Activated CD4-positive, alpha-beta T cell treated with anti-CD3 and anti-CD28 coated beads, Interleukin-2, amount 50 U/mL, for 16 hours (primary cell): ENCODE measurements around the gene LOC101059915.
"Not testable (repeated sequence)": the region's sequence is repeated elsewhere in the genome, so short reads cannot be mapped to it uniquely, and the experiment has no call there.

Experiments
- DNase-seq: peaks from one replicate; pipeline ENCODE4 v3.0.0-alpha.2; 2020

Gene LOC101059915

DNA sequence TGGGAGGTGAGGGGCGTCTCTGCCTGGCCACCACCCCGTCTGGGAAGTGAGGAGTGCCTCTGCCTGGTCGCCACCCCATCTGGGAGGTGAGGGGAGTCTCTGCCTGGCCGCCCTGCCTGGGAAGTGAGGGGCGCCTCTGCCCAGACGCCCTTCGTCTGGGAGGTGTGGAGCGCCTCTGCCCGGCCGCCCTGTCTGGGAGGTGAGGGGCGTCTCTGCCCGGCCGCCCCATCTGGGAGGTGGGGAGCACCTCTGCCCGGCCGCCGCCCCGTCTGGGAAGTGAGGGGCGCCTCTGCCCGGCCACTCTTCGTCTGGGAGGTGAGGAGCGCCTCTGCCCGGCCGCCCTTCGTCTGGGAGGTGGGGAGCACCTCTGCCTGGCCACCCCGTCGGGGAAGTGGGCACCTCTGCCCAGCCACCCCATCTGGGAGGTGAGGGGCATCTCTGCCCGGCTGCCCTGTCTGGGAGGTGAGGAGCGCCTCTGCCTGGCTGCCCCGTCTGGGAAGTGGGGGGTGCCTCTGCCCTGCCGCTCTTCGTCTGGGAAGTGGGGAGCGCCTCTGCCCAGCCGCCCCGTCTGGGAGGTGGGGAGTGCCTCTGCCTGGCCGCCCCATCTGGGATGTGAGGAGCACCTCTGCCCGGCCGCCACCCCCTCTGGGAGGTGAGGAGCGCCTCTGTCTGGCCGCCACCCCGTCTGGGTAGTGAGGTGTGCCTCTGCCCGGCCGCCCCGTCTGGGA lies 8.9 kb downstream of the LOC101059915 start:
- not testable (repeated sequence) for DNase-seq

DNA sequence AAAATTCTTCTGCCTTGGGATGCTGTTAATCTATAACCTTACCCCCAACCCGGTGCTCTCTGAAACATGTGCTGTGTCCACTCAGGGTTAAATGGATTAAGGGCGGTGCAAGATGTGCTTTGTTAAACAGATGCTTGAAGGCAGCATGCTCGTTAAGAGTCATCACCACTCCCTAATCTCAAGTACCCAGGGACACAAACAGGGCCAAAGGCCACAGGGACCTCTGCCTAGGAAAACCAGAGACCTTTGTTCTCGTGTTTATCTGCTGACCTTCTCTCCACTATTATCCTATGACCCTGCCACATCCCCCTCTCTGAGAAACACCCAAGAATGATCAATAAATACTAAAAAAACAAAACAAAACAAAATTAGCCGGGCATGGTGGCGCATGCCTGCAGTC lies 9.8 kb downstream of the LOC101059915 start:
- not testable (repeated sequence) for DNase-seq

DNA sequence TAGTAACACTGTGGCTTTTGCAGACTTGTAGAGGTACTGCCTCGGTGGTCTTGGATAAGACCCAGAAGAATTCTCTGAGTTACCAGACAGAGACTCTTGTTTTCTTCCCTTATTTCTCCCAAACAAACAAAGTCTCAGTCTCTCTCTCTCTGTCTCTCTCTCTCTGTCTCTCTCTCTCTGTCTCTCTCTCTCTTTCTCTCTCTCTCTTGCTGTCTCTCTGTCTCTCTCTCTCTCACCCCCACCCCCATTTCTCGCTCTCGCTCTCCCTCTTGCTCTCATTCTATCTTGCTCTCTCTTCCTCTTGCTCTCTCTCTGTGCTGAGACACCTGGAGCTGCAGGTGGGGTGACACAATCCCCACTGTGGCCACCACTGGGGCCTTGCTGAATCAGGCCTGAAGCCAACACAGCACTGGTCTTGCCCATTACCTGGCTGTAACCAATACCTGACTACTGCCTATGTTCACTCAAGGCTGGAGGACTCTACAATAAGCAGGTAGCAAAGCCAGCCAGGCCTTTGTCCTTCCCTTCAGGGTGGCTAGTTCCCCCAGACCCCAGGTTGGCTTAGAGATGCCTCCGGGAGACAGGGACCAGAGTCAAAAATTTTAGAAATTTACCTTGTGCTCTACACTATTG lies 12.3 kb downstream of the LOC101059915 start:
- no peak for DNase-seq

DNA sequence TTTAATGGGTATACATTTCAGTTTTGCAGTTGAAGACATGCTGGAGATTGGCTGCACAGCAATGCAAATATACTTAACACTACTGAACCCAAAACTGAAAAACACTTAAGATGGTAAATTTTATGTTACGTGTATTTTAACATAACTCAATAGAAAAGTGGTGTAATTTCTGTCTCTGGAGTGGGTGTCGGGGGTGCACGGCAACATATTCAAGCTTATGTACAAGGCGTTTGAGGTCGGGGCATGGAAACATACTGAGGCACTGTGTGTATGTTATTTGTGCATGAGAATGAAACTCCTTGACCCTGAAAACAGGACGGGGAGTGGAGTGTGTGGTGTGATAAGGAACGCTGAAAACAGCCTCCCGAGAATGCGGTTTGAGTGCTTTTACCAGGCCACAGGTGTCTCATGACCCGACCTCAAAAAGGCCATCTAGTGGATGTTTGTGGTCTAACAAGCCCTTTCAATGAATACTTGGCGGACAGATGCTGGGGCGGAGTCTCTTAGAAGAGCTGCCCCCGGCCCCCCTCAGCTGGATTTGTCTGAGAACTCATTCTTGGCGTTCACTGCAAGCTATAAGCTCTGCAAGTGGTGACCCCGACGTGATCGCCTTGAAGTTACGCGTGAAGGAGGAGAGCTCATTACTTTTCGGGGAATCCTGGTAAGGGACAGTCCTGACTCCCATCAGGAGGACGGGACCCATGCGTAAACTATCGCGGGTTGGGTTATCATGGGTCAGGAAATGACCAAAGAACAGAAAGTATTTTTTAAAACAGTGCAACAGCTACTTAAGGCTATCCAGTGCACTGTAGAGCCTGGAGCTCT lies 29.5 kb downstream of the LOC101059915 start:
- DNase-seq, result not testable (repeated sequence)

DNA sequence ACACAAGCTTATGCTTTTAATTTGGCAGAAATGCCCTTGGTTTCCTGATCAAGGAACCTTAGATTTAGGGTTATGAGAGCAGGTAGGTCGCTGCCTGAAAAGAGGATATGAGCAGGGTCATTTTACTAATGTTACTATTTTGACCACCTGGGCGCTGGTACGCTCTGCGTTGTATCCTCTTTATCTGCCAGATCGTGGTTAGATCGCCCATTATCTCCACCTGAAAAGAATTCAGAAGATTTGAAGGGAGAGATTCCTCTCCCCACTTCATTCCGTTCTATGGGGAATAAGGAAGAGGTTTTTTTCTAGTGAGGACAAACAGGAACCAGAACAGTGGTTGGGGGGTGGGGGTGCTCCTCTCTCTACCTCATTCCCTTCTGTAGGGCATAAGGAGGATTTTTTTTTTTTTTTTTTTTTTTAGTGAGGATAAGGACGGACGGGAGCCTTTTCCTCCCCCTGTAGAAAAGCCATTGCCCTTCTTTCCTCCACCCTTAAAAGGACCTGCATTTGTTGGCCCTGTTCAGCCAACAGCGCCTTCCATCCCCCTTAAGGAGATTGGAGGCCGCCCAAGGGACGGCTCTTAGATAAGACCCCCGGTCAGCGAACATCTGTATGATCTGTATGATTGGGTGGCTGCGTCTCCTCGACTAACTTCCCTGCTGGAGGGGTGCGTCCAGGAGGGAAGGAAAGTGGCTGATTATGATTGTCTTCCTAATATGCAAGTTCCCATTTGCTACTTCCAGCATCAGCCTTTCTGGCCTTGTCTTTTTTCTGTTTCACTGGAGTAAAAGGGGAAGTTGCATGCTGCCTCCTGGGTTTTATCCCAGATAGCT lies 30.3 kb downstream of the LOC101059915 start:
- DNase-seq, result not testable (repeated sequence)

DNA sequence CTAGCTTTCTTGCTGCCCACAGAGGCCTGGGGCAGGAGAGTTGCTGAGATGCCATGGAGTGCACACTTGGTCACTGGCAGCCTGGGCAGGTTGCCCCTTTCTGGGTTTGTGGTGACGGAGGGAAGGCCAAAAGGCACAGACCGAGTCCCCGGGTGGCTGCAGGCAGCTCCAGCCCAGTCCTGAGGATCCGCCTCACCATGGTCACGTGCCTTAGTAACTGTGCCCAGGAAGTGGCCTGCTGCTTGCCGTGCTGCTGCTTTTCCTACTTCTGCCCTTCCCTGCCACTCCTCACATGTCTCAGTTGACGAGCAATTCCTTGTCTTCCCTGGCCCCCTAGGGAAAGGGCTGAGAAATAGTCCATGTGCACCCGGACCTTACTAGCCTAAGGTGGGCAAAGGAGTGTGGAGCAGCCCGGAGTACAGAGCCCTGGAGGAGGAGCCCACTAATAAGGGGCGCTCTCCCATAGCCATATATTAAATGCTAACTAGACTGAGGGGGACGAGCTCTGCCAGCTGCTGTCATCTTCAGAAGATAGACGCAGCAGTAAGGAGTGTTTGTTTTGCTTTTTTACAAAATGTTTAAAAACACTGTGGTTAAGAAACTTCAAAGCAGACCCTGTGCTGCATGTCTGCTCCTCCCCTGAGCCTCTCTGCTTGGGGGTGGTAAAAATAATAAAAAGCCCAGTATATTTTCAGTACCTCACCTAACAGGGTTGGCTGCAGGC lies 31.1 kb downstream of the LOC101059915 start:
- DNase-seq, result not testable (repeated sequence)

DNA sequence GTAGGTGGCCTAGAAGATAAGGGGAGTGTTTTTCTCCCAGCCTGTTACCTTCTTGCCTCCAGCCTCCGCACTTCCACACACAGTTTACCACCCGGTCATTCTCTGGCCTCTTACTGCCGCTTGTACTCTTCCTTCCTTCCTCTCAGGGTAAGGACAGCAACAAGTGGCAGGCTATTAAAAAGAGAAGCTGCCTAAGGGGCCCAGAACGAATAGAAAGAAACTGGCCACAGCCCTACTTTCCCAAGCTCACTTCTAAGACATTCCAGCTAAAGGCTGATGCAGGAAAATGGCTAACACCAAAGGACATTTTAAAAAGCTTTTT lies 31.6 kb downstream of the LOC101059915 start:
- DNase-seq, result not testable (repeated sequence)

DNA sequence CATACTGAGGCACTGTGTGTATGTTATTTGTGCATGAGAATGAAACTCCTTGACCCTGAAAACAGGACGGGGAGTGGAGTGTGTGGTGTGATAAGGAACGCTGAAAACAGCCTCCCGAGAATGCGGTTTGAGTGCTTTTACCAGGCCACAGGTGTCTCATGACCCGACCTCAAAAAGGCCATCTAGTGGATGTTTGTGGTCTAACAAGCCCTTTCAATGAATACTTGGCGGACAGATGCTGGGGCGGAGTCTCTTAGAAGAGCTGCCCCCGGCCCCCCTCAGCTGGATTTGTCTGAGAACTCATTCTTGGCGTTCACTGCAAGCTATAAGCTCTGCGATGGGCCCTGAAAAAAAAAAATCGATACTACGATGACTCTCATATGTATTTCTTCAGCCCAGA lies 35.5 kb downstream of the LOC101059915 start:
- DNase-seq, result not testable (repeated sequence)

DNA sequence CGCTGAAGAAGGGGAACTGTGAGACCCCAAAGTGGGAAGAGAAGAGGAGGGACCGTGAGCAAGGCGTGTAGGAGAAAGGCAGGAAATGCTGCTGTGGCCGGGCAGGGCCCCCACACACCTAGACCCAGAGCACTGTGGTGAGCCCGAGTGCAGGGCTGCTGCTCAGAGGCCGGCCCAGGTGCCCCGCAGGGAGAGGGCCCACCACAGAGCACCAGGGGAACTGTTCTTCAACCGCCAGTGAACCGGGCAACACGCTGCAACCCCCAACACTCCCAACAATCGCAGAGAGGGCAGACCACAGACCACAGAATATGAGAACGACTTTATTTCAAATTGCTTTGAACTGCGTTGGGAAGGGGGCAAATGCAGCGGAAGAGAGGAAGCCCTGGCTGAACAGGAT lies 46.7 kb downstream of the LOC101059915 start:
- not testable (repeated sequence) for DNase-seq

DNA sequence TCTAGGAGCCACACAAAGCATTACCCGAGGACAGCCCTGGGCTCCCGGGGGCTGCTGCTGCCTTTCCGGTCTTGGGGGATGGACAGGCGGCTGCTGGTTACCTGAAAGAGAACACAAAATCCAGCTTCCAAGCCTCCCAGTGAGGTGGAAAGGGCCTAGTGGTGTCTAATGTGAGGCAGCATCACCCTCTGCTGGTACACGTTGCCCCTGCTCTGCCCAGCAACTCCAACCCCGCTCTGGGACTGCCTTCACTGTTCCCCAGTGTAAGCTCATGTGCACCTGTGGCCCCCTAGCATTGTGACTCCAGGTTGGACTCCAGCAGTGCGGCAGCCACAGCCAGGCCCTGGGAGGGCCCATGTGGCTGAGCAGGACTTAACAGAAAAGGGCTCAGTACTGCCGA lies 48.2 kb downstream of the LOC101059915 start:
- DNase-seq, result not testable (repeated sequence)

DNA sequence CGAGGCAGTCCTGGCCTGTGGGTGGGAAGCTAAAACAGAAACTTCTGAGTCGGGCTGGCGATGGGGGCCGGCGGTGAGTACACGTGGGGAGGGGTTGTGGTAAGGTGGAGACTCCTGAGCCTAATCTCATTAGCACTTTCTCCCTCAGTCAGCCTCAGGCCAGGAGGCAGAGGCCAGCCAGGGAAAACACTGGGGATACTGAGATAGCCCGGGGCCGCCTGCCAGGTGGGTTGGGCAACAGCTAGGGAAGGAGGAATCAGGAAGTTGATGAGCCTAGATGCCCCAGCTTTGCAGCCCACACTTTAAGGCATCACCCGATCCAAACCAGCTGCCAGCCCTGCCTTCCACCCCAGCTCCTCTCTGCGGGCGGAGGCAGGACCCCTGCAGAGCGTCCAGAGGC lies 49.0 kb downstream of the LOC101059915 start:
- not testable (repeated sequence) for DNase-seq

DNA sequence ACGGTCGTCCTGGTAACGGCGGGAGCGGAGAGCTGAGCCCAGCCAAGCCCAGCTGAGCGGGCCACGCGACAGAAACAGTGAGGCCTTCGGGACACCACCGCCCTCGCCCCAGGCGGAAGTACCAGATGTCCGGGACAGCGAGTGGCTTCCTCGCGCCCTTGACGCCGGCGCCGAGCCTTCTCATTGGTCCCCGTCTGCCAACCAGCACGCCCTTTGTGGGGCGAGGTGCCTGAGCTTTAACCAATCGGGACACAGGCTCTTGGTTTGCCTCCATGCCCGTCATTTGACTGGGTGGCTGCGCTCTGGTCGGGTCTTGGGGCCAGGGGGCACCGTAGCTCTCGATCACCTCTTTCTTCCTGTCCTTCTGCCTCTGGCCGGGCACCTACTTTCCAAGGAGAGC lies 50.8 kb downstream of the LOC101059915 start, which contains the start of gene CXorf49:
TSS of gene CXorf49 (minus strand) at position 101 of the 400 bp plus-strand sequence. CDS start 134 bp downstream, outside the sequence.
- not testable (repeated sequence) for DNase-seq

DNA sequence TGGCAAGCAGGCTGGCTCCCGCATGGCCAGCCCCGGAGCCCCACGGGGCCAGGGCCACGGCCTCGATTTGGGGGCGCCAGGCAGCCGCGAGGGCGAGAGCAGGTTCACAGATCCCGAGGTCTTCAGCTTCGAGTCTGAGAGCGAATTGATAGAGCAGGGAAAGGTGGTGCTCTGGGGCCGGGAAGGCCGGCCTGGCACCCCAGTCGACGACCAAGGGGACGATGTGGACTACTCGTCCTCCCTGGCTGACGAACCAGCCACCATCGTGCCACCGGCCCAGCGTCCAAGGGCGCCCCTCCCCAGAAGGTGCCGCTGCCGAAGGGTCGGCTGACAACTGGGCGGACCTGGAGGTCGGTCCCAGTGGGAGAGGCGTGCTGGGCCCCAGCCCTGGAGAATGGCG lies 51.8 kb downstream of the LOC101059915 start:
- not testable (repeated sequence) for DNase-seq

DNA sequence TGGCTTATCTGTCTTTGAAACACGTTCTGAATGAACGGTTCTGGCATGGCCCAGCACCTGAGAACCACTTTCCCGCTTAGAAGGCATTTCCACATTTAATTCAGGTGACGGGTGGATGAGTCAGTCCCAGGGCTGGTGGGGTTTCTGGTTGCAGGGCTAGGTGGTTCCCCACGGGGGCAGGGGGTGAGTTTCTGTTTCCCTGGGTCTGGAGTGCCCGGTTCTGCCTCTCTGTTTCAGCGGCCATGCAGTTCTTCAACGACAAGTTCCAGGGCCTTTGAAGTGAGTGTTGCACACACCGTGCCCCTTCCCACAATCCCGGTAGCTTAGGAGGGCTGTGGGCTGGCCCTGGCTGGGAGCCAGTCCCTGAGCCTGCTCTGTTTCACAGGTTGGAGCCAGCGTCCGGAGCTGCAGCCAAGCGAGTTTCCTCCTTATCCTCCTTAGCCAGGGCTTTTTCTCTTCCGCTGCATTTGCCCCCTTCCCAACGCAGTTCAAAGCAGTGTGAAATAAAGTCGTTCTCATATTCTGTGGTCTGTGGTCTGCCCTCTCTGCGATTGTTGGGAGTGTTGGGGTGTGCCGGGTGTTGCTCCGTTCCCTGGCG lies 53.0 kb downstream of the LOC101059915 start:
- not testable (repeated sequence) for DNase-seq
